ENCODE measurements around the gene FAM168B.

The FAM168B gene

DNA sequence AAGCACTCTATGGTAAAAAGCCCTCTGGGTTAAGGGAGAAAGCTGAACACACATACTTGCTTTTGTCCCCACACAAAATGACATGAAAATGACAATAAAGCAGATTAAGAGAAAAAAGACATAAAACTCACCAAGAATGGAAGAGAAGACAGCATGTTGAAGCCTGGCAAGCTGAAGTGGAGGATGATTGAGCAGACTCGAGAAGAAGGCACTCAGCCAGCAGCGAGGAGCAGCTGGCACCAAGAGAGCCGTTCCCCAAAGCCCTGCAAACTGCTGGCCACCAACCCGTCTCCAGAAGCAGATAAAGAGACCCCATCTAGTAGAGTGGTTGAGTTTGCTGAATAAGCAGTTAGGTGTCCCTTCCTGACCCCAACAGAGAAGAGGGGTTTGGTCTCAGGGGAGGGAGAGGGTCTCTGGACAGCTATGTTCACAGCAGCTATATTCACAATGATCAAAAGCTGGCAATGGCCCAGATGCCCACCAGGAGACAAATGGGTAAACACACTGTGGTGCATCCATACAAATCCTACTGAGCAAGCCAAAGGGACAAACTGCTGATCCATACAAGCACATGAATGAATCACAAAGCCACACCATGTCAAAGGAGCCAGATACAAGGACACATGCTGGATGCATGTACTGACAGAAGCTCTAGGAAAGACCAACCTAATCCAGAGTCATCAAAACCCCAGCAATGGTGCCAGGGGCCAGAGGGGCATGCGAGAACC lies 36.9 kb downstream of the FAM168B start:
- ChIA-PET CTCF (no interaction called here), POLR2A (no interaction called here)
- DNase-seq (ENCODE audit: extremely low spot score) = no peak
- TF ChIP-seq, protein P1, sequence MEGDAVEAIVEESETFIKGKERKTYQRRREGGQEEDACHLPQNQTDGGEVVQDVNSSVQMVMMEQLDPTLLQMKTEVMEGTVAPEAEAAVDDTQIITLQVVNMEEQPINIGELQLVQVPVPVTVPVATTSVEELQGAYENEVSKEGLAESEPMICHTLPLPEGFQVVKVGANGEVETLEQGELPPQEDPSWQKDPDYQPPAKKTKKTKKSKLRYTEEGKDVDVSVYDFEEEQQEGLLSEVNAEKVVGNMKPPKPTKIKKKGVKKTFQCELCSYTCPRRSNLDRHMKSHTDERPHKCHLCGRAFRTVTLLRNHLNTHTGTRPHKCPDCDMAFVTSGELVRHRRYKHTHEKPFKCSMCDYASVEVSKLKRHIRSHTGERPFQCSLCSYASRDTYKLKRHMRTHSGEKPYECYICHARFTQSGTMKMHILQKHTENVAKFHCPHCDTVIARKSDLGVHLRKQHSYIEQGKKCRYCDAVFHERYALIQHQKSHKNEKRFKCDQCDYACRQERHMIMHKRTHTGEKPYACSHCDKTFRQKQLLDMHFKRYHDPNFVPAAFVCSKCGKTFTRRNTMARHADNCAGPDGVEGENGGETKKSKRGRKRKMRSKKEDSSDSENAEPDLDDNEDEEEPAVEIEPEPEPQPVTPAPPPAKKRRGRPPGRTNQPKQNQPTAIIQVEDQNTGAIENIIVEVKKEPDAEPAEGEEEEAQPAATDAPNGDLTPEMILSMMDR (IDR thresholded peaks at IDR 0.05; ENCODE audit: control extremely low read depth, extremely low read depth, low read depth, missing control alignments) = no peak

DNA sequence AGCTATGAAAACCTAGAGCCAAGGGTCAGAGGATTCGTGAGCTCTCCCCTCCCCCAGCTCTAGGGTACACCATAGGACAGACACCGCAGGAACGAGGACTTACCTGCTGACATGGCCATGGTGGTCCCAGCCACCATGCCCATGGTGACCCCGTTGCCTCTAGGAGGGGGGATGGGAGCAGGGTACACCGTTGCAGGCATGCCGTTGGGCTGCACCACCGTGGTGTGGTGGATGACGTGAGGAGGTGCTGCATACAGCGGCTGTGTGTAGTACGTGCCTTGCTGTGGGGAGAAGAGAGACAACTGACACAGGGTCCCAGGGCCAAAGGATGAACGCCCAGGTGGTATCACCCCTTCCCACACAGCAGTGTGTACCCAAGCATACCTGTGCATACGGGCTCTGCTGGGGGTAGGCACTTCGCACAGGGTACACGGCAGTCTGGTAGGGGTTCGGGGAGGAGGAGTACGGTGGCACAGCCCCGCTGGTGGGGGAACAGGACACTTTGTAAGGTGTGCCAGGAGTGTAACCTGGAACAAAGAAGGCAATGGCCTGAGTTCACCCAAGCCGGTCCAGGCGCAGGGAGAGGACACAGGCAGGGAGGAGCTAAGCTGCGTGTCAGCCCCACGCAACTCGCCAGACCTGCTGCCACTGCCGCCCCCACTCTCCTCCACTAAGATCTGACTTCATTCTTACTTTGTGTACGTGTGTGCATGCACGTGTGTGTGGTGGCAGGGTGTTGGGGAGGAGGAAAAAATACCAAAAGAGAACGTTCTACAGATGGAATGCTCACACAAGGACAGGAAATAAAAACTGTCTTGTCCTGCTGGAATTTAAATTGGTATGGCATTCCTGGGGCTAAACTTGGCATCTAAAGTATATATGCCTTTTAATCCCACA lies 37.8 kb downstream of the FAM168B start:
- ChIA-PET CTCF (interaction anchor here (1.3 kb wide), 1 partner anchor 12 kb away, joined by 3 read pairs; no protein-coding TSS in a partner anchor), POLR2A (no interaction called here)
- no peak for DNase-seq (ENCODE audit: extremely low spot score)
- TF ChIP-seq, protein P1 (IDR thresholded peaks at IDR 0.05; ENCODE audit: control extremely low read depth, extremely low read depth, low read depth, missing control alignments) = no peak

DNA sequence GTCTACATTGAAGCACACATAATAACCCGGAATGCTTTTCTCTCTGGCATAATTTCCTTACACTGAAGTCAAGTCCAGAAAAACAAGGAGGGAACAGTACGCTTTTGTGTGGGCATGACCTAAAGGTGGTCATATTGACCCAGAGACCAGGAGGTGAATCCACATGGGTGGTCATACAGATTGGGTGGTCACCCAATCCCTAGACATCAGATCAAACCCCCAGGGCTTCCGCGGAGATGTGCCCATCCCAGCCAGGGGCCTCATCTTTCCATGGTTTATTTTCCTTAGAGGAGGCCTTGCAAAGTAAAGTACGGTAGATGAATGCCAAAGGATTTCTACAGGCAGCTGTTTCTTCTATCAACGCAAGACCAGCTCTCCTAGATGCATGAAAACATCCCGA lies 38.8 kb downstream of the FAM168B start:
- no peak for DNase-seq (ENCODE audit: extremely low spot score)
- CTCF ChIA-PET = interaction anchor here (1.3 kb wide), 1 partner anchor 13 kb away, joined by 3 read pairs; no protein-coding TSS in a partner anchor
- POLR2A ChIA-PET = no interaction called here
- TF ChIP-seq, protein P1 (IDR thresholded peaks at IDR 0.05; ENCODE audit: control extremely low read depth, extremely low read depth, low read depth, missing control alignments) = no peak

DNA sequence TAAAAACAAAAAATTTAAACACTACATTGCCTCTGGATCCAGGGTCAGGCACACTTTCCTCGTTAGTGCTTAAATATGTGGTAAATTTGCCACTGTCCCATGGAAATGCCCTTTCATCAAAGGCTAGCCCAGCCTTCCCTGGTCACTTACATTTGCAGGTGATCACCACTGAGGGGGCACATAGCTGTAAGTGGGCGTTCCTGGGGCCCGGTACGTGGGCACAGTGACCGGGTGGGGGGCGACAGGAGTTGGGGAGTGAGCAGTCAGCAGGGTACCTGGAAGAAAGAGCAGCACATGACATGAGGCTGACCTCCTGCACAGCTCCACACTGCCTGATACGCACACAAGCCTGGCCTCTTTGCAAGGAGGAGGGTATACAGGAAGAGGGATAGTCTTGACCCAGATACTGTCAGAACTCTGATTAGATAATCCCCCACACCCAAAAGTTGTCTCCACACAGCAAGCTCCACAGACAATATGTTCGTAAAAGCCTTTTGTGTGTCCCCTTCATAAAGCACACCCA lies 40.5 kb downstream of the FAM168B start:
- CTCF ChIA-PET = interaction anchor here (2.7 kb wide), 1 partner anchor 8 kb away, joined by 9 read pairs; no protein-coding TSS in a partner anchor
- no peak for DNase-seq (ENCODE audit: extremely low spot score)
- POLR2A ChIA-PET = no interaction called here
- TF ChIP-seq, protein P1 (IDR thresholded peaks at IDR 0.05; ENCODE audit: control extremely low read depth, extremely low read depth, low read depth, missing control alignments) = no peak

DNA sequence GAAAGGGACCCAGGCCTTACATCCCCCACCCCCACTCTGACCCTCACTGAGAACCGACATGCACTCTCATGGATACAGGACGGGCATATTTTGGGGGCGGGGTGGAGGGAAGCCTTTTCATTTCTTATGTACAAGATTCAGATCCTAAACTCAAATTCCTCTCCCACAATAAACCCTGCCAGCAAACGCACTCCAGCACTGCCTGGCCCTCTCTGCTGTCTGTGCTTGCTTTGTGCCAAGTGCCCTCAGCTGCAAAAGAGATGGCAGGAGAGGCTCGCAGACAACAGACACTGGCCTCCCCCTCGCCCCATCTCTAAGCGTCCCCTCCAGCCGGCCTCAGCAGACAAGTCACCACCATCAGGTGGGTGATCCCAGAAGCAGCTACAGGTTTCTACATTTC lies 42.4 kb downstream of the FAM168B start:
- ChIA-PET CTCF (interaction anchor here (1.2 to 2.7 kb wide), 3 partner anchors 9 to 15 kb away, joined by 3 to 9 read pairs (median 3); no protein-coding TSS in a partner anchor), POLR2A (no interaction called here)
- DNase-seq (ENCODE audit: extremely low spot score) = no peak
- TF ChIP-seq, protein P1 (IDR thresholded peaks at IDR 0.05; ENCODE audit: control extremely low read depth, extremely low read depth, low read depth, missing control alignments) = no peak

DNA sequence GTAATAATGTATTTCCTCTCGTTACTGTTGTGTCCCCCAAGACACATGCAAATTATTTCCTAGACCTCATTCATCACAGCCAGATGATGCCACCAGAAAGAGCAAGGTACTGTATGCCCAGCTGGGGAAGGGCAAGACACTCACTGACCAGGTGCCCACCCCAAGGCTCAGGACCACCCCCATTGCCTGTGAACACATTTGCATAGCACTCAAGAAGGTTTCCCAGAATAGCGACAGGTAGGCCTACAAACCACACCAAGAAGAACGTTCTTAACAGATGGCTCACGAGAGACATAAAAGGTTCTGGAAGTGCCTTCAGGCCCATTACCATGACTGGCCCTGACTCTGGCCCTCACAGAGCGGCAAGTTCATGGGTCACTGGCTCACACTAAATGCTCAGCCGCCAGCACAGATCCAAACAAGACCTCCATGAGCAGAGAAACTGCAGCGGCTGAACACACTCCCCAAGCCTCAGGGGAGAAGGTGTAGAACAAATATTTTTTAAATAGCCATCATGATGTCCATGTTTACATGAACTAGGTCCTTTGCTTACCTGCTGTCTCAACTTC lies 44.0 kb downstream of the FAM168B start:
- DNase-seq (ENCODE audit: extremely low spot score) = no peak
- POLR2A ChIA-PET = no interaction called here
- CTCF ChIA-PET = no interaction called here
- TF ChIP-seq, protein P1 (IDR thresholded peaks at IDR 0.05; ENCODE audit: control extremely low read depth, extremely low read depth, low read depth, missing control alignments) = no peak

Measured in GM10248 (cell line).